GM23248 (cell line): ENCODE results near the gene PRODH. TPM values are rescaled to one million over a fixed set of nuclear protein-coding genes. Genes with fewer than 3 reads are reported as not detected.
"Not testable (repeated sequence)": the region's sequence is repeated elsewhere in the genome, so short reads cannot be mapped to it uniquely, and the experiment has no call there.

Experiments
- DNase-seq: peaks from one replicate; pipeline ENCODE4 v3.0.0-alpha.2; 2015
- H2AFZ ChIP-seq: fragments of 200-600 bp; sonication (generic); 2 replicates; pipeline ENCODE4 v1.6.1; 2016; ENCODE audit warnings: antibody characterized with exemption
- H3F3A ChIP-seq: fragments of 200-600 bp; sonication (generic); 2 replicates; pipeline ENCODE4 v1.6.1; 2016; ENCODE audit warnings: mild to moderate bottlenecking, antibody characterized with exemption, mixed run types; ENCODE audit not compliant: insufficient read depth
- H3K27ac ChIP-seq: fragments of 200-600 bp; sonication (generic); 2 replicates; pipeline ENCODE4 v1.5.1; 2016; ENCODE audit warnings: mild to moderate bottlenecking
- H3K27me3 ChIP-seq: fragments of 200-600 bp; sonication (generic); replicated peaks from 2 replicates; pipeline ENCODE4 v1.6.1; 2016; ENCODE audit warnings: mild to moderate bottlenecking; ENCODE audit not compliant: insufficient read depth
- H3K36me3 ChIP-seq: fragments of 200-600 bp; sonication (generic); 2 replicates; pipeline ENCODE4 v1.6.1; 2016; ENCODE audit warnings: low read depth, mild to moderate bottlenecking
- H3K4me1 ChIP-seq: fragments of 200-600 bp; sonication (generic); 2 replicates; pipeline ENCODE4 v1.6.1; 2016; ENCODE audit warnings: mild to moderate bottlenecking; ENCODE audit not compliant: insufficient read depth
- H3K4me2 ChIP-seq: fragments of 200-600 bp; sonication (generic); one replicate; pipeline ENCODE4 v1.6.1; 2016; ENCODE audit warnings: mild to moderate bottlenecking; ENCODE audit not compliant: unreplicated experiment
- H3K4me3 ChIP-seq: fragments of 200-600 bp; sonication (generic); 2 replicates; pipeline ENCODE4 v1.5.1; 2016; ENCODE audit warnings: mild to moderate bottlenecking
- H3K79me2 ChIP-seq: fragments of 200-600 bp; sonication (generic); 2 replicates; pipeline ENCODE4 v1.6.1; 2016; ENCODE audit warnings: mild to moderate bottlenecking; ENCODE audit not compliant: insufficient read depth
- H3K9ac ChIP-seq: fragments of 200-600 bp; sonication (generic); 2 replicates; pipeline ENCODE4 v1.6.1; 2016; ENCODE audit warnings: mild to moderate bottlenecking
- H3K9me2 ChIP-seq: fragments of 200-600 bp; sonication (generic); 2 replicates; pipeline ENCODE4 v1.6.1; 2016; ENCODE audit warnings: mixed run types, mild to moderate bottlenecking, moderate library complexity; ENCODE audit not compliant: insufficient read depth
- H3K9me3 ChIP-seq: fragments of 200-600 bp; sonication (generic); one replicate; pipeline ENCODE4 v1.6.1; 2017; ENCODE audit warnings: low read depth
- H4K20me1 ChIP-seq: fragments of 200-600 bp; sonication (generic); 2 replicates; pipeline ENCODE4 v1.6.0; 2016; ENCODE audit not compliant: insufficient read depth
- EZH2 ChIP-seq: fragments of 200-600 bp; sonication (generic); IDR thresholded peaks from 2 replicates; pipeline ENCODE4 v1.6.1; 2018; ENCODE audit warnings: antibody characterized with exemption, mild to moderate bottlenecking; ENCODE audit not compliant: insufficient read depth, poor library complexity, severe bottlenecking
- EZH2phosphoT487 ChIP-seq: fragments of 200-600 bp; sonication (generic); IDR thresholded peaks from 2 replicates; pipeline ENCODE4 v1.6.1; 2018; ENCODE audit warnings: antibody characterized with exemption, moderate library complexity, mild to moderate bottlenecking, low read depth; ENCODE audit not compliant: insufficient read depth
- WGBS, 2 experiments: methylation state at CpG; one replicate each; pipeline ENCODE4 v1.1.6; 2015 to 2017; ENCODE audit warnings: low lambda C conversion rate in 2 of 2, low coverage in 1 of 2; ENCODE audit errors: missing lambda C conversion rate in 2 of 2; 5-methylcytosine and 5-hydroxymethylcytosine counted together
- in situ Hi-C: fragments of 300-500 bp; cut with MboI; formaldehyde crosslinking; loops from 2 replicates; pipeline ENCODE4 v1.15.0; 2020
- polyA plus RNA-seq: library from polyadenylated mRNA; unstranded; fragments of >200 nt; fragmentation: Nextera tagmentation; extraction: Ambion mirVana; gene quantifications from 2 replicates; pipeline ENCODE4 v1.2.1, GENCODE V29; 2016
- total RNA-seq: library from RNA; depleted of rRNA; stranded (reverse); fragments of >200 nt; shearing (Covaris generic); gene quantifications from 2 replicates; pipeline ENCODE4 v1.2.3, GENCODE V29; 2014

Gene PRODH
- total and polyA plus RNA-seq, 2 experiments from 2014 or later = not detected

GRCh38 chr22:18954990-18955571 is 19.0 kb upstream of the PRODH start:
- Histone ChIP-seq H3F3A (no peaks in the 10 kb centered on the region), H3K4me3 (no peak overlapping the region), H3K9me3 (no peaks in the 10 kb centered on the region), H3K27me3 (peaks cover 6% of the 10 kb centered on the region; the same call in 1 of the 2 replicates), H3K4me1 (no peaks in the 10 kb centered on the region), H3K36me3 (no peaks in the 10 kb centered on the region), H3K4me2 (no peak overlapping the region), H3K9me2 (no peaks in the 10 kb centered on the region), H2AFZ (no peak overlapping the region), H3K27ac (no peak overlapping the region), H3K9ac (no peak overlapping the region), H4K20me1 (no peaks in the 10 kb centered on the region), H3K79me2 (no peaks in the 10 kb centered on the region)
- TF ChIP-seq EZH2phosphoT487 (no peak), EZH2 (no peak)
- 61 to 63% methylated on average over 15 of the region's 15 CpGs for WGBS, 2 experiments
- DNase-seq = no peak
- in situ Hi-C loops = no loop called here

GRCh38 chr22:18954303-18954989 is 18.4 kb upstream of the PRODH start:
- H3K4me1 ChIP-seq, H3K27ac ChIP-seq, in situ Hi-C loops, H3K36me3 ChIP-seq, H3K9me3 ChIP-seq, H4K20me1 ChIP-seq, H3K4me3 ChIP-seq, H2AFZ ChIP-seq, H3F3A ChIP-seq, H3K79me2 ChIP-seq, H3K9me2 ChIP-seq, H3K4me2 ChIP-seq, H3K9ac ChIP-seq: not testable (repeated sequence)
- peak; percentile 71 for DNase-seq
- peaks cover 11% of the 10 kb centered on the region; the same call in 1 of the 2 replicates for H3K27me3 ChIP-seq
- WGBS, 2 experiments = 8 to 21% methylated on average over 10 to 14 of the region's 14 CpGs

- H3K4me1 ChIP-seq = not testable (repeated sequence)
These were observed 17.0 kb upstream of the PRODH start for GRCh38 chr22:18953128-18953527.

GRCh38 chr22:18952022-18952421 is 15.9 kb upstream of the PRODH start:
- in situ Hi-C loops = no loop called here
- no peaks in the 10 kb centered on the region for H3K36me3 ChIP-seq
- no peak for TF ChIP-seq EZH2phosphoT487
- no peak for TF ChIP-seq EZH2
- 31 to 33% methylated on average over 6 of the region's 6 CpGs for WGBS, 2 experiments
- H3K4me1 ChIP-seq = no peaks in the 10 kb centered on the region
- H2AFZ ChIP-seq = no peak overlapping the region
- no peaks in the 10 kb centered on the region for H3K9me2 ChIP-seq
- peaks cover 18% of the 10 kb centered on the region for H3K27me3 ChIP-seq
- no peak for DNase-seq
- no peak overlapping the region for H3K4me3 ChIP-seq
- H3K9ac ChIP-seq = no peak overlapping the region
- no peaks in the 10 kb centered on the region for H3F3A ChIP-seq
- H3K4me2 ChIP-seq = no peak overlapping the region
- no peaks in the 10 kb centered on the region for H3K9me3 ChIP-seq
- no peaks in the 10 kb centered on the region for H4K20me1 ChIP-seq
- H3K79me2 ChIP-seq = no peaks in the 10 kb centered on the region
- H3K27ac ChIP-seq = no peak overlapping the region

More at GRCh38 chr22:18953128-18953527, 17.0 kb upstream of the PRODH start:
- H3K79me2 ChIP-seq, H4K20me1 ChIP-seq, H3K4me2 ChIP-seq, H3K36me3 ChIP-seq, DNase-seq, H2AFZ ChIP-seq, in situ Hi-C loops, H3F3A ChIP-seq, H3K4me3 ChIP-seq, H3K27ac ChIP-seq, H3K9me3 ChIP-seq, H3K9ac ChIP-seq, H3K9me2 ChIP-seq: not testable (repeated sequence)
- peaks cover 17% of the 10 kb centered on the region for H3K27me3 ChIP-seq
- WGBS, 2 experiments = 36 to 45% methylated on average over 10 to 11 of the region's 14 CpGs
